Measurements from ENCODE around the gene PSD4.

The PSD4 gene

DNA sequence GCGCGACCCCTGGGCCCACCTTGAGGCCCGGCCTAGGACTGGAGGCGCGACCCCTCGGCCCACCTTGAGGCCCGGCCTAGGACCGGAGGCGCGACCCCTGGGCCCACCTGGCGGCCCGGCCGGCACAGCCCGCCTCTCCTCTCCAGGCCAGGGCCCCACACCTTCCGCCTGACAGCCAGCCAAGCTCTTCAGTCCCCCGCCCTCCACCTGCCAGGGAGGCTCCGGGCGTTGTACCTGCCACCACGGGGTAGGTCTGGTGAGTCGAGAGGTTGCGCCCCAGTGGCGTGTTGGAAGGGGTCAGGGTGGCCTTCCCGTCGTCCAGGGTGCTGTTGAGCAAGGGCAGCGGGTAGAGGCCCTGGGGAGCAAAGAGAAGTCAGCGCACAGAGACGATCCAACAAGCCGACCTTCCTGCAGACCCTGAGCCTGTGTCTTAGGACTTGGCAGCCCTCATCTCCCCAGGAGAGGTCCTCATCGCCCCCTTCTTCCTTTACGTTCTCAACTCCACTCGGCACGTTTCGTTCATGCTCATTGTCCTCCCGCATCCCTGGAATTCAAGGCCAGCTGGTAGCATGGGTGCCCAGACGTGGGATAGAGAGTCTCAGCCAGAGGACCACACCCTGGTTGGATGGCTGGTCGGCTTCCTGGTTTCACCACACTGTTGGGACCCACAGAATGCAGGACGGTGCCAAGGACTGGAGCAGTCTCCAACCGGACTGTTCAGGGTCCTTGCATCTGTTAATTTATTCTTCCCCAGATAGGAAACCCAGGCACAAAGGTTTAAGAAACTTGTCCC is 62.8 kb downstream of the PSD4 start:
- no peak for TF ChIP-seq CTCF (IDR thresholded peaks at IDR 0.05)

GRCh38 chr2:113237604-113238160 is 63.9 kb downstream of the PSD4 start:
- TF ChIP-seq CTCF (IDR thresholded peaks at IDR 0.05): no peak

DNA sequence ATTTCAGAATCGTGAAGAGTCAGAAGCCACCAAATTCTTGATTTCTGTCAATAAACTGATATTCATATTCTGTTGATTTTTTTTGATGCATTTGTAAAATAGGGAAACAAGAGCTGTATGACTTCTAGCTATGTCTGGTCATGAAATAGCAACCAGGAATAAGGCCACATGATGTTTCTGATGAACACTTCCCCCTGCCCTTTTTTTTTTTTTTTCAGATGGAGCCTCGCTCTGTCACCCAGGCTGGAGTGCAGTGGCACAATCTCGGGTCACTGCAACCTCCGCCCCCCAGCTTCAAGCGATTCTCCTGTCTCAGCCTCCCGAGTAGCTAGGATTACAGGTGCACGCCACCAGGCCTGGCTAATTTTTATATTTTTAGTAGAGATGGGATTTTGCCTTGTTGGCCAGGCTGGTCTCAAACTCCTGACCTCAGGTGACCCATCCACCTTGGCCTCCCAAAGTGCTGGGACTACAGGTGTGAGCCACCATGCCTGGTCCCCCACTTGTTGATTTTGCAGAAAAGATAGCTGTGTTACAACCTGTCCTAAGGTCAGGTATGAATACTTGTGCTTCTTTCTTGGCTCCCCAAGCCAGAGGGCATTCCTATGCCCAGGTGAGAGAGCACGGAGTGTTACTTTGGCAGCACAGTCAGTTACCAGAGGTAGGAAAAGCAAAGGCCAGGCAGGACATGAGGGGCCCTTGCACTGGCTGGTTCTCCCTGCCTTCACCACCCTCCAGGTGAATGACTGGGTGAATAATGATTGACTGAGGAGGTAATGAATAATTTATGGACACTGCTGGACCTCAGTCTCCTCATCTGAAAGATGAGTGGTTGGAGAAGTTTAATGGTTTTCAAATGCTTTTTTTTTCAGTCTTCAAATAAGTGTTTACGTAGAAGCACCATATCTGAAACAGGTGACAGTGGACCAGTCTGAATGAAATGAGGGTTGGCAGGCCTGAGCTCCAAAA is 65.4 kb downstream of the PSD4 start:
- TF ChIP-seq CTCF (IDR thresholded peaks at IDR 0.05): no peak

DNA sequence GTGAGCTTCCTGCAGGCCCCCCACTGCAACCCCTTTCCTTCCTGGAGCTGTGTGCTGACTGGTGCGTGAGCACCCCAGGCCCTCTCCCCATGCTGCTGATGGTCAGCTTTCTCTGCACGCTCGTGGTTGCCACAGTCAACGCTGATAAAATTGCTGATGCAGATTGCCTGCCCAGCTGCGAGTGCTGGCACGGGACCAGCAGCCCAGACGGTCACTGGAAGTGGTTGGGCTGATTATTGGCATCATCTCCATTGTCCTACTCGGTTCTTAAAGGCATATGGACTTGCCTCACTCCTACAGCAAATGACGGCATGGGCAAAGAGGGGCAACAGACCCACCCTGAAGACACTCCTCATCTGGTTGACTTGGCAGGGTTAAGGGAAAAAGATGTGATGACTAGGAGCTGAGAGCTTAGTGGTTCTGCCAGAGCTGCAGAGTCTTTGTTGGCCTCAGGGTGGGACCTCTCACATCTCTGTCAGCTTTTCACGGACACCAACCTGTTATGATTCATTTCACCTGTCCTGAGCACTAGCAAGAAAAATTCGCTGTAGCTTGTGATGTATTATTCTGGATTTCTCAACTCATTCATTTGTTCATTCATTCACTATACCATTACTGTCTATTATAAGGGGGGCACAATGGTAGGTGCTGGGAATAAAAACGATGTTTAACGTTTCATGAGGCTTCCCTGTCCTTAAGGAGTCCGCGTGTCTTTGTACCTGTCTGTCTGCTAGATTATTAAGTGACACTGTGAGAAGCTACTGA is 66.6 kb downstream of the PSD4 start:
- TF ChIP-seq CTCF (IDR thresholded peaks at IDR 0.05): no peak

GRCh38 chr2:113240915-113241911 is 67.4 kb downstream of the PSD4 start:
- no peak for TF ChIP-seq CTCF (IDR thresholded peaks at IDR 0.05)

DNA sequence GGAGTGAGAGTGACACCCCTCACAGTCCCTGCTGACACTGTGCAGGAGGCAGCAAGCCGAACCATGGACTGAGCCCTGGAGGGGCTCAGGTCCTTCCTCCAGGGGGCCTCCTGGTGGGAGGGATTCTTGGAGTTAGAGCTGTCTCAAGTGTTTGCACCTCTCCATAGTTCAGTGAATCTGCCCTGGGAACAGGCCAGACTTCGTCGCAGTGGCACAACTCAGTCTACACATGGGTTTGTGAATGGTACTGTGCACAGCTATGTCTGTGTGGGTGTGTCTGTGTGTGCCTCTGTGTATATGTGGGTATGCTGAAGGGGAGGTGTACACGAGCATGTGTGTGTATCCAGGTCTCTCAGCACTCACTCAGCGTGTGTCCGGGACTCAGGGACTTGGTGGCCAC is 68.6 kb downstream of the PSD4 start:
- no peak for TF ChIP-seq CTCF (IDR thresholded peaks at IDR 0.05)

Measured in LNCAP (cell line).